ENCODE measurements around the gene KIF1B.
"Not testable (repeated sequence)": the region's sequence is repeated elsewhere in the genome, so short reads cannot be mapped to it uniquely, and the experiment has no call there.

GRCh38 chr1:10425826-10426534 is 215.6 kb downstream of the KIF1B start:
- TF ChIP-seq MAX (IDR thresholded peaks at IDR 0.05); GABPA (IDR thresholded peaks at IDR 0.05 in 1 of 2, conservative IDR thresholded peaks at IDR 0.05 in 1 of 2); CTCF (IDR thresholded peaks at IDR 0.05; ENCODE audit: low read depth, low read length, missing input control); REST (IDR thresholded peaks at IDR 0.05); RAD21 (IDR thresholded peaks at IDR 0.05); YY1 (IDR thresholded peaks at IDR 0.05): not testable (repeated sequence)

All from liver (tissue), 3 donors.